OCI-LY1 (cell line): Measurements from ENCODE around the gene SELENOK.
A peak's percentile ranks its signal among the peaks of the same experiment; 100 is the strongest.

Experiments used
- H2AFZ ChIP-seq: fragments of 200-600 bp; sonication (generic), shearing (Covaris generic); 2 replicates; pipeline ENCODE4 v1.6.0; 2014; ENCODE audit warnings: antibody characterized with exemption, mild to moderate bottlenecking, low read length
- H3F3A ChIP-seq: fragments of 200-600 bp; sonication (generic), shearing (Covaris generic); 2 replicates; pipeline ENCODE4 v1.6.0; 2014; ENCODE audit warnings: mild to moderate bottlenecking, antibody characterized with exemption, low read length, moderate library complexity; ENCODE audit not compliant: insufficient read depth
- H3K27ac ChIP-seq: fragments of 200-600 bp; sonication (generic); 2 replicates; pipeline ENCODE4 v1.5.1; 2014; ENCODE audit warnings: low read length, mixed run types, mild to moderate bottlenecking, low read depth; ENCODE audit not compliant: poor library complexity, severe bottlenecking
- H3K27me3 ChIP-seq: fragments of 200-600 bp; sonication (generic); 2 replicates; pipeline ENCODE4 v1.6.0; 2014; ENCODE audit warnings: antibody characterized with exemption, mild to moderate bottlenecking, low read length, moderate library complexity; ENCODE audit not compliant: insufficient read depth
- H3K36me3 ChIP-seq: fragments of 200-600 bp; sonication (generic); 2 replicates; pipeline ENCODE4 v1.6.1; 2014; ENCODE audit warnings: mild to moderate bottlenecking, antibody characterized with exemption, low read length, moderate library complexity, mixed read lengths; ENCODE audit not compliant: insufficient read depth
- H3K4me1 ChIP-seq: fragments of 200-600 bp; sonication (generic); 2 replicates; pipeline ENCODE4 v1.5.1; 2014; ENCODE audit warnings: mild to moderate bottlenecking, low read length, moderate library complexity; ENCODE audit not compliant: insufficient read depth, severe bottlenecking
- H3K4me2 ChIP-seq: fragments of 200-600 bp; sonication (generic), shearing (Covaris generic); 2 replicates; pipeline ENCODE4 v1.6.1; 2014; ENCODE audit warnings: low read length
- H3K4me3 ChIP-seq: fragments of 200-600 bp; sonication (generic); 2 replicates; pipeline ENCODE4 v1.5.1; 2014; ENCODE audit warnings: low read length, low read depth, mild to moderate bottlenecking, mixed read lengths; ENCODE audit not compliant: poor library complexity, severe bottlenecking
- H3K79me2 ChIP-seq: fragments of 200-600 bp; shearing (Covaris generic); 2 replicates; pipeline ENCODE4 v1.6.1; 2016; ENCODE audit warnings: mixed run types, low read length, mixed read lengths; ENCODE audit not compliant: insufficient read depth
- H3K9ac ChIP-seq: fragments of 200-600 bp; sonication (generic), shearing (Covaris generic); 2 replicates; pipeline ENCODE4 v1.6.1; 2014; ENCODE audit warnings: mild to moderate bottlenecking, low read length, mixed read lengths
- H3K9me2 ChIP-seq: fragments of 200-600 bp; sonication (generic), shearing (Covaris generic); 2 replicates; pipeline ENCODE4 v1.6.1; 2014; ENCODE audit warnings: low read depth, mild to moderate bottlenecking, low read length, mixed read lengths
- H3K9me3 ChIP-seq: fragments of 200-600 bp; shearing (Covaris generic); 2 replicates; pipeline ENCODE4 v1.6.1; 2014; ENCODE audit warnings: low read length, mixed read lengths
- H4K20me1 ChIP-seq: fragments of 200-600 bp; sonication (generic), shearing (Covaris generic); 2 replicates; pipeline ENCODE4 v1.6.0; 2016; ENCODE audit warnings: mild to moderate bottlenecking, low read length; ENCODE audit not compliant: insufficient read depth
- CTCF ChIP-seq: fragments of 200-600 bp; sonication (generic), shearing (Covaris generic); IDR thresholded peaks from 2 replicates; pipeline ENCODE4 v1.5.1; 2017; ENCODE audit warnings: mild to moderate bottlenecking, antibody characterized with exemption, low read length, moderate library complexity, mixed read lengths
- EZH2 ChIP-seq: fragments of 200-600 bp; sonication (generic), shearing (Covaris generic); IDR thresholded peaks from 2 replicates; pipeline ENCODE4 v1.8.0; 2017; ENCODE audit warnings: borderline replicate concordance, mixed run types, mild to moderate bottlenecking, antibody characterized with exemption, low read length, moderate library complexity, mixed read lengths

SELENOK gene

DNA sequence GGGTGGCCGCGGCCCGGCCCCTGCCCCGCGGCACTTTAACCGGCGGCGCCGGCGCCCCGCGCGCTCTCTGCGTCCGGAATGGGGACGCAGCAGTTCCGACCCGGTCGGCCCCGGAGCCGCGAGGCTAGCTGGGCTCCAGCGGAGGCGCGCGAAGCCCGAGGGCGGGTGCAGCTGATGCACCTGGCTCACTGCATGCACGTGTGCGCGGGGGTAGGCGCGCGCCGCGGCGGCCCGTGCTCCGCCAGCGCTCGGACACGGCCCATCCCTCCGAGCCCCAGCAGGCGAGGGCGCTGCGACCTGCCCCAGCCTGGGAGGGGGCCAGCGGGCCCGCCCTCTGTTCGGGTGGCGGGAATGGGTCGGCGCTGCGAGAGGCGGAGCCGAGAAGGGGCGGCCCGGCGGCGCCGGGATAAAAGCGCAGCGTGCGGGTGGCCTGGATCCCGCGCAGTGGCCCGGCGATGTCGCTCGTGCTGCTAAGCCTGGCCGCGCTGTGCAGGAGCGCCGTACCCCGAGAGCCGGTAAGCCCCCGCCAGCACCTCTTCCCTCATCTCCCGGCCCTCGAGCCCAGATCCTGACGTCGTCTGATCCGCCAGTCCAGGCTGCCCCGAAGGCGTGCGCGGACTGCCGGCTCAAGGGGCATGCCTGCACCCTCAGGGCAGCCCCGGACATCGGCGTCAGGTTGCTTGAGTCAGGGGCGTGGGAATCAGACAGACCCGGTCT lies 45.4 kb downstream of the SELENOK start, which contains the start of the genes CHDH and IL17RB:
CHDH (minus strand) TSS at position 286 of the 717 bp plus-strand sequence. CDS start 22,411 bp downstream, outside the sequence.
IL17RB (plus strand) TSS at position 435 of the 717 bp plus-strand sequence; CDS start at position 456, 21 bp downstream.
- Histone ChIP-seq H3K9me3 (no peaks in the 10 kb centered on the region), H3K9me2 (no peaks in the 10 kb centered on the region), H3K36me3 (no peaks in the 10 kb centered on the region), H3K4me3 (peak within 1 kb of the TSS; percentile 59), H3K27me3 (peaks cover 21% of the 10 kb centered on the region), H3F3A (no peaks in the 10 kb centered on the region), H3K27ac (no peak within 1 kb of the TSS), H3K79me2 (no peaks in the 10 kb centered on the region), H4K20me1 (no peaks in the 10 kb centered on the region), H3K9ac (peak within 1 kb of the TSS; percentile 45; the same call in 1 of the 2 replicates), H3K4me1 (peaks cover 22% of the 10 kb centered on the region), H3K4me2 (peak within 1 kb of the TSS; percentile 83), H2AFZ (no peak within 1 kb of the TSS)
- no peak for TF ChIP-seq EZH2
- TF ChIP-seq CTCF: no peak

- no peak overlapping the region for H2AFZ ChIP-seq
- no peak overlapping the region for H3K27ac ChIP-seq
- peak overlapping the region; percentile 83 for H3K4me2 ChIP-seq
These were observed 45.9 kb downstream of the SELENOK start for GRCh38 chr3:53845881-53846133.

GRCh38 chr3:53845103-53845880 lies 46.4 kb downstream of the SELENOK start:
- no peaks in the 10 kb centered on the region for H4K20me1 ChIP-seq
- no peak overlapping the region for H2AFZ ChIP-seq
- no peak overlapping the region for H3K27ac ChIP-seq
- H3K9me2 ChIP-seq: no peaks in the 10 kb centered on the region
- H3K4me1 ChIP-seq: peaks cover 22% of the 10 kb centered on the region
- peaks cover 21% of the 10 kb centered on the region for H3K27me3 ChIP-seq
- no peaks in the 10 kb centered on the region for H3F3A ChIP-seq
- H3K79me2 ChIP-seq: no peaks in the 10 kb centered on the region
- TF ChIP-seq EZH2: no peak
- TF ChIP-seq CTCF: no peak
- H3K4me3 ChIP-seq: peak overlapping the region; percentile 59
- no peaks in the 10 kb centered on the region for H3K36me3 ChIP-seq
- peak overlapping the region; percentile 45; the same call in 1 of the 2 replicates for H3K9ac ChIP-seq
- H3K9me3 ChIP-seq: no peaks in the 10 kb centered on the region
- peak overlapping the region; percentile 83 for H3K4me2 ChIP-seq

More at GRCh38 chr3:53845881-53846133, 45.9 kb downstream of the SELENOK start:
- Histone ChIP-seq H4K20me1 (no peaks in the 10 kb centered on the region), H3K27me3 (peaks cover 21% of the 10 kb centered on the region), H3K9me3 (no peaks in the 10 kb centered on the region), H3K36me3 (no peaks in the 10 kb centered on the region), H3K9ac (peak overlapping the region; percentile 45; the same call in 1 of the 2 replicates), H3K79me2 (no peaks in the 10 kb centered on the region), H3K9me2 (no peaks in the 10 kb centered on the region), H3F3A (no peaks in the 10 kb centered on the region), H3K4me3 (peak overlapping the region; percentile 59), H3K4me1 (peaks cover 22% of the 10 kb centered on the region)
- TF ChIP-seq EZH2 (no peak), CTCF (no peak)
